IMR-90 (cell line): ENCODE measurements around the gene MGA.

Experiments
- CEBPB ChIP-seq: IDR thresholded peaks from 2 replicates; pipeline ENCODE4 v1.6.1; 2012; ENCODE audit warnings: low read depth, low read length, improper control_type of control experiment
- MAFK ChIP-seq: IDR thresholded peaks from 2 replicates; pipeline ENCODE4 v1.6.1; 2012; ENCODE audit warnings: low read depth, low read length, improper control_type of control experiment
- MAZ ChIP-seq: IDR thresholded peaks from 2 replicates; pipeline ENCODE4 v1.6.1; 2012; ENCODE audit warnings: low read depth, mild to moderate bottlenecking, low read length, improper control_type of control experiment, moderate library complexity, borderline replicate concordance
- POLR2A ChIP-seq: IDR thresholded peaks from 2 replicates; pipeline ENCODE4 v1.6.1; 2012; ENCODE audit warnings: mild to moderate bottlenecking, low read depth, low read length
- RFX5 ChIP-seq: IDR thresholded peaks from 2 replicates; pipeline ENCODE4 v1.8.0; 2012; ENCODE audit warnings: low read depth, mild to moderate bottlenecking, low read length, moderate library complexity
- TF ChIP-seq, protein P1 (sequence below): conservative IDR thresholded peaks from 2 replicates; pipeline ENCODE4 v1.5.1; 2012; ENCODE audit warnings: mild to moderate bottlenecking, low read depth, low read length, improper control_type of control experiment

DNA sequence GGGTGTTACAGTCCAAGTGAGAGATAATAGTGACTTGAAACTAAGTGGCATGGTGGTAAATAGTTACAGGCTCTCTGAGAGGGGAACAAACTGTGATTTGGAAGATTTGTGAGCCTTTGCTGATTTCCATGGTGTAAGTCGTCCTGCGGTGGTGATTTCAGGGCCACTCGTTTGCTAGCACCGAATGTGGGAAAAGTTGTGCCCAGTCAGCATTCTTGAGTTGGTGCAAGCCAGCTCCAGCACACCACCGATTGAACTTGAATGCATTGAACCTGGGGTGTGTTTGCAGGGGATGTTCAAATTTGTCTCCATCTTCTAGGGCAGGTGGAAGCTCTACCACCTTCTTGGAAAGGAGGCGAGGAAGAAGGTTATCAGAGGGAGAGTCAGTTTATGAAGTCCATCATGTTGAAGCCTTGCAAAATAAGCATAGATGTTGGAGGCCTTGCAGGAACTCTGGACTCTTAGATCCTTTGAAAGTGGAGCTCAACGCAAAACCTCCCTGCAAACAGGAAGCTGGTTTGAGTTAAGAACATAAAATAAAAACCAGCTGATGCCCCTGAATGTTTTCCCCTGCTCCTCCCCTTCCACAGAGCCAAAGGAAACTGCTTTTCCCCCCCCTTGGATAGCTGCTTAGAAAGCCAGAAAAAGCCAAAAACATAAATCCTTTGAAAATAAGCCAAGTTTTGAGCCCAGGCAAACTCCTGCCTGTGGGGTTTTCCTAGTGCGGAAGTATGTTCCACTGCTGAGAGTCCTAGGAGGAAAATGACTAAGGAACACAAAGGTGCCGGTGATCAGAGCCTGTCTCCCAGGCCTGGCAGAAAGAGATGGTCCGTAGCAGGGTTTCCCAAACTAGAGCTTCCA, 136.0 kb downstream of the MGA start:
- TF ChIP-seq MAFK (peak; percentile 90), MAZ (no peak), POLR2A (no peak), CEBPB (no peak), RFX5 (no peak)
- TF ChIP-seq, protein P1, sequence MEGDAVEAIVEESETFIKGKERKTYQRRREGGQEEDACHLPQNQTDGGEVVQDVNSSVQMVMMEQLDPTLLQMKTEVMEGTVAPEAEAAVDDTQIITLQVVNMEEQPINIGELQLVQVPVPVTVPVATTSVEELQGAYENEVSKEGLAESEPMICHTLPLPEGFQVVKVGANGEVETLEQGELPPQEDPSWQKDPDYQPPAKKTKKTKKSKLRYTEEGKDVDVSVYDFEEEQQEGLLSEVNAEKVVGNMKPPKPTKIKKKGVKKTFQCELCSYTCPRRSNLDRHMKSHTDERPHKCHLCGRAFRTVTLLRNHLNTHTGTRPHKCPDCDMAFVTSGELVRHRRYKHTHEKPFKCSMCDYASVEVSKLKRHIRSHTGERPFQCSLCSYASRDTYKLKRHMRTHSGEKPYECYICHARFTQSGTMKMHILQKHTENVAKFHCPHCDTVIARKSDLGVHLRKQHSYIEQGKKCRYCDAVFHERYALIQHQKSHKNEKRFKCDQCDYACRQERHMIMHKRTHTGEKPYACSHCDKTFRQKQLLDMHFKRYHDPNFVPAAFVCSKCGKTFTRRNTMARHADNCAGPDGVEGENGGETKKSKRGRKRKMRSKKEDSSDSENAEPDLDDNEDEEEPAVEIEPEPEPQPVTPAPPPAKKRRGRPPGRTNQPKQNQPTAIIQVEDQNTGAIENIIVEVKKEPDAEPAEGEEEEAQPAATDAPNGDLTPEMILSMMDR = no peak
